Adrenal gland (tissue), 5 donors: ENCODE data around the gene SLC66A1.

Experiments used
- CTCF ChIP-seq, 6 experiments: fragments of 450-650 bp in 4 of 6; fragments of 200-600 bp in 2 of 6; sonication (generic) in 1 of 6; IDR thresholded peaks; 1 replicate in 5 of 6; 2 replicates in 1 of 6; pipeline versions ENCODE4 v1.5.1 to v1.8.0; 2016 to 2021; ENCODE audit warnings: antibody characterized with exemption in 6 of 6, mild to moderate bottlenecking in 2 of 6, moderate library complexity in 1 of 6
- POLR2A ChIP-seq, 2 donors: fragments of 450-650 bp; IDR thresholded peaks; one replicate each; pipeline ENCODE4 v1.6.1; 2017; ENCODE audit warnings: antibody characterized with exemption in 2 of 2, mild to moderate bottlenecking in 2 of 2, moderate library complexity in 1 of 2
- donor health status: DM: no; HTN: no; CAD: no.

GRCh38 chr1:19370453-19371170, 58.5 kb downstream of the SLC66A1 start:
- TF ChIP-seq CTCF (IDR thresholded peaks at IDR 0.05) (no peak), POLR2A (IDR thresholded peaks at IDR 0.05) (no peak)
